Muscle layer of duodenum (tissue), 2 donors: ENCODE results near the gene FOXE3.

Experiments used
- H3K27ac ChIP-seq: one replicate; pipeline ENCODE4 v1.7.0; 2013; ENCODE audit warnings: mild to moderate bottlenecking, low read length
- H3K27me3 ChIP-seq: one replicate; pipeline ENCODE4 v1.7.0; 2013; ENCODE audit warnings: low read depth, mild to moderate bottlenecking, control low read depth, low read length
- H3K36me3 ChIP-seq, 2 donors: one replicate each; pipeline ENCODE4 v1.7.0; 2013; ENCODE audit warnings: low read length in 2 of 2, control low read depth in 1 of 2, mild to moderate bottlenecking in 1 of 2; ENCODE audit not compliant: insufficient read depth in 2 of 2, control insufficient read depth in 1 of 2
- H3K4me1 ChIP-seq, 2 donors: one replicate each; pipeline ENCODE4 v1.7.0; 2013; ENCODE audit warnings: low read length in 2 of 2, mild to moderate bottlenecking in 2 of 2, control low read depth in 1 of 2, moderate library complexity in 1 of 2; ENCODE audit not compliant: insufficient read depth in 2 of 2, control insufficient read depth in 1 of 2
- H3K4me3 ChIP-seq, 2 donors: one replicate each; pipeline ENCODE4 v1.7.0; 2013; ENCODE audit warnings: low read length in 2 of 2, low read depth in 1 of 2, mild to moderate bottlenecking in 1 of 2
- H3K9me3 ChIP-seq, 2 donors: one replicate each; pipeline ENCODE4 v1.7.0; 2013; ENCODE audit warnings: low read length in 2 of 2, control low read depth in 1 of 2, mild to moderate bottlenecking in 1 of 2; ENCODE audit not compliant: control insufficient read depth in 1 of 2
- donor health status: healthy.

The FOXE3 gene

DNA sequence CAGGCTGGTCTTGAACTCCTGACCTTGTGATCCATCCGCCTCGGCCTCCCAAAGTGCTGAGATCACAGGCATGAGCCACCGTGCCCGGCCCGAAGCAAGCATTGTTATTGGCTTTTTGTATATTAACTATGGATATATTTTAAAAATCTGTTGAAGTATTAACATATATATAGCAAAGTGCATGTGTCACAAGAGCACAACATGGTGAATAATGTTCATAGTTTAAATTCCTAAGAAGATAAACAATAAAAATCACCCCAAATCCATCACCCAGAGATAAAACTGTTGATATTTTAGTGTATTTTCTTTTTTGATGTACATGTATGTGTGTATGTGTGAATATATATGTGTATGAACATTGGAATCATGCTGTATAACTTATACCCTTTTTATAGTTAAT lies 9.1 kb upstream of the FOXE3 start:
- H3K36me3 ChIP-seq, result no peaks in the 10 kb centered on the region
- no peaks in the 10 kb centered on the region for H3K27me3 ChIP-seq
- no peaks in the 10 kb centered on the region for H3K4me1 ChIP-seq
- H3K27ac ChIP-seq, result no peak overlapping the region
- no peaks in the 10 kb centered on the region for H3K9me3 ChIP-seq
- H3K4me3 ChIP-seq, result no peak overlapping the region

GRCh38 chr1:47407481-47407880 lies 8.6 kb upstream of the FOXE3 start:
- Histone ChIP-seq H3K4me3 (no peak overlapping the region), H3K36me3 (no peaks in the 10 kb centered on the region), H3K27me3 (no peaks in the 10 kb centered on the region), H3K27ac (no peak overlapping the region), H3K9me3 (no peaks in the 10 kb centered on the region), H3K4me1 (no peaks in the 10 kb centered on the region)

DNA sequence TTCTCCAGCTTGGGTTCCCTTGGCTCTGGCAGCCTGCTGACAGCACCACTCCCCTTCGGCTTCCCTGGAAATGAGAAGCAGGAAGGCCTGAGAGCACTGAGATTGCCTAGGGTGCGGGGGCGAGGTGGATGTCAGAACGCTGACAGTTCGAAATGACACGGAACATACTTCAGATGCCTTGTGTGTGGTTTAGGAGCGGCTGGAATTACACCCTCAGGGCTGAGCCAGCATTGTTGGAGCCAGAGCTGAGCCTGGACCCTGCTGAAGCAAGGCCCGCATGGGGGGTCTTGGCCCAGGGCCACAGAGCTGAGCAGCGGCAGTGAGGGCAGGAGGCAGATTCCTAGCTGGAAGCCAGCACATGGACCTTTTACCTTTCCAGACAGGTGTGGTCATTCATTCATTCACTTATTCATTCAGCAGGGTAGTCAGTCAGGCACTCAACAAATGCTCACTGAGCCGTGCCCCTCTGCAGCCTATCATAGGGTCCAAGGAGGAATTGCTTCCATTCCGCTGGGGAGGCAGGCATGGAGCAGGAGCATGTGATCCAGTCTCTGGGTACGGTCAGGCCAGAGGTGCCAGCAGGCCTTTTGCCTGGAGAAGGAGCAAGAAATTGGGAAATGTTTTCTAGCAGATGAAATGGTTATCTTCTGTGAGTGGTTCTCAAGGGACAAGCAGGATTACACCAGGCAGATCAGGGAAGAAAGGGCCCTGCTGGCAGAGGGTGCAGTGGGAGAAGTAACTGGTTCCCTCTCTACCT lies 6.6 kb upstream of the FOXE3 start:
- Histone ChIP-seq H3K27me3 (no peaks in the 10 kb centered on the region), H3K36me3 (no peaks in the 10 kb centered on the region), H3K27ac (no peak overlapping the region), H3K4me1 (no peaks in the 10 kb centered on the region), H3K9me3 (no peaks in the 10 kb centered on the region), H3K4me3 (no peak overlapping the region)

GRCh38 chr1:47410068-47410455 lies 6.0 kb upstream of the FOXE3 start:
- no peaks in the 10 kb centered on the region for H3K9me3 ChIP-seq
- H3K27ac ChIP-seq, result no peak overlapping the region
- no peak overlapping the region for H3K4me3 ChIP-seq

DNA sequence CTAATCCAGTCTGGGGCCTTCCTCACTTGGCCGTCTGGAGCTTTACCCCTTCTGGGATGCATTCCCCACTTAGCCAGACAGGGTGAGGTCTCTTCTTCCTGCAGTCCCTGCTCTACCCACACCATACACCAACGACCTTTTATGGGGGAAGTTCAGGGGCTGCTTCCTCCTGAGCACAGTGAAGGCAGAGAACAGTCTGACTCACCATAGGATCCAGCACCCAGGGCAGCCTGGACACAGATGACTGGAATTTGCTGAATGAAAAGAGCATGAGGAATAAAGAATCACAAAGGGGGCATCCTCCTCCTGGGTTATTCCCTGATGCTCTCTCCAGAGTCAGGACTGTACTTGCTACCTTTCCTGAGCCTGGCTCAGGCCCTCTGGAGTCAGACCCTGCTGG lies 4.6 kb upstream of the FOXE3 start:
- H3K4me3 ChIP-seq, result no peak overlapping the region
- H3K36me3 ChIP-seq, result no peaks in the 10 kb centered on the region
- H3K4me1 ChIP-seq, result no peaks in the 10 kb centered on the region
- H3K27me3 ChIP-seq, result peaks cover 13% of the 10 kb centered on the region
- H3K27ac ChIP-seq, result no peak overlapping the region
- H3K9me3 ChIP-seq, result no peaks in the 10 kb centered on the region

More at GRCh38 chr1:47410068-47410455, 6.0 kb upstream of the FOXE3 start:
- Histone ChIP-seq H3K36me3 (no peaks in the 10 kb centered on the region), H3K4me1 (no peaks in the 10 kb centered on the region), H3K27me3 (peaks cover 3% of the 10 kb centered on the region)

DNA sequence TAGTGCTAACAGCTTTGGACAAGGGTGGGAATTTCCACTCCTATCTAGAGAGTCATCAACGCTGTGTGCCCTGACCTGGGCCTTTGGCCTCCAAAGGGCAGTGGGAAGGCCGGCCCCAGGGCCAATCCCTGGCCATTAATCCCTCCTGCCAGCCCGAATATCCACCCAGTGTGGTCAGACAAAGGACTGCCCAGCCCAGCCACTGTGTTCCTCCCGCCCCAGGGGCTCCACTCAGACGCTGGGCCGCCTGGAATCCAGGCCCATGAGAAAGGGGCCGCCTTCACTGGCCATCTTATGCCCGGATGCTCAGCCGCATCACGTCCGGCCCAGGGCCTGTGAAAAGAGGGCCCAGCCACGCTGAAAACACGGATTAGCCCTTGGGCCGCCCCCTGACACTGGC lies 3.6 kb upstream of the FOXE3 start:
- Histone ChIP-seq H3K27ac (no peak overlapping the region), H3K27me3 (peaks cover 17% of the 10 kb centered on the region), H3K36me3 (no peaks in the 10 kb centered on the region), H3K4me1 (no peaks in the 10 kb centered on the region), H3K4me3 (no peak overlapping the region), H3K9me3 (no peaks in the 10 kb centered on the region)

- Histone ChIP-seq H3K4me3 (no peak overlapping the region), H3K9me3 (no peaks in the 10 kb centered on the region), H3K4me1 (no peaks in the 10 kb centered on the region), H3K36me3 (no peaks in the 10 kb centered on the region), H3K27ac (no peak overlapping the region), H3K27me3 (peaks cover 37% of the 10 kb centered on the region)
Observed at GRCh38 chr1:47416319-47417169, 459 bp downstream of the FOXE3 start.

GRCh38 chr1:47417170-47418044 lies 1.3 kb downstream of the FOXE3 start:
- H3K27ac ChIP-seq, result no peak overlapping the region
- no peaks in the 10 kb centered on the region for H3K9me3 ChIP-seq
- H3K4me3 ChIP-seq, result no peak overlapping the region
- no peaks in the 10 kb centered on the region for H3K4me1 ChIP-seq
- H3K27me3 ChIP-seq, result peaks cover 37% of the 10 kb centered on the region
- H3K36me3 ChIP-seq, result no peaks in the 10 kb centered on the region

GRCh38 chr1:47418122-47418521 lies 2.0 kb downstream of the FOXE3 start:
- no peaks in the 10 kb centered on the region for H3K36me3 ChIP-seq
- H3K27me3 ChIP-seq, result peaks cover 37% of the 10 kb centered on the region
- no peaks in the 10 kb centered on the region for H3K4me1 ChIP-seq
- no peak overlapping the region for H3K27ac ChIP-seq
- H3K9me3 ChIP-seq, result no peaks in the 10 kb centered on the region
- H3K4me3 ChIP-seq, result no peak overlapping the region

- Histone ChIP-seq H3K27me3 (peaks cover 37% of the 10 kb centered on the region), H3K9me3 (no peaks in the 10 kb centered on the region), H3K36me3 (no peaks in the 10 kb centered on the region), H3K27ac (no peak overlapping the region), H3K4me1 (no peaks in the 10 kb centered on the region), H3K4me3 (no peak overlapping the region)
Observed at GRCh38 chr1:47418681-47419325, 2.7 kb downstream of the FOXE3 start.

- Histone ChIP-seq H3K27ac (no peak overlapping the region), H3K27me3 (peaks cover 41% of the 10 kb centered on the region), H3K9me3 (no peaks in the 10 kb centered on the region), H3K36me3 (no peaks in the 10 kb centered on the region), H3K4me3 (no peak overlapping the region), H3K4me1 (no peaks in the 10 kb centered on the region)
Observed at GRCh38 chr1:47420547-47420946, 4.5 kb downstream of the FOXE3 start.
